PC-9 (cell line): ENCODE results near the gene ARV1. TPM values are rescaled to one million over a fixed set of nuclear protein-coding genes. Genes with fewer than 3 reads are reported as not detected.

Source experiments
- BruUV-seq: library from RNA; stranded (reverse); fragments of 400-500 nt; replicated peaks from 2 replicates; lab custom pipeline; 2021; lab: Mats Ljungman, UMichigan
- CTCF ChIA-PET: fragments of 300-600 bp; sonication (Branson Sonifier 250); formaldehyde crosslinking; loops from one replicate; lab custom pipeline; 2022; ENCODE audit warnings: antibody characterized with exemption; lab: Charles Lee
- POLR2A ChIA-PET: fragments of 300-600 bp; sonication (Branson Sonifier 250); formaldehyde crosslinking; loops from one replicate; lab custom pipeline; 2022; ENCODE audit warnings: antibody characterized with exemption; ENCODE audit not compliant: unreplicated experiment; lab: Charles Lee
- DNase-seq, 2 experiments: peaks; one replicate each; pipeline versions ENCODE4 v3.0.0 to v3.0.0-alpha.2; 2015 to 2022; ENCODE audit warnings: mixed read lengths in 1 of 2
- H2AFZ ChIP-seq: fragments of 200-600 bp; sonication (generic); 2 replicates; pipeline ENCODE4 v1.8.1; 2017; ENCODE audit warnings: antibody characterized with exemption
- H3F3A ChIP-seq: fragments of 200-600 bp; sonication (generic); 2 replicates; pipeline ENCODE4 v1.8.1; 2017; ENCODE audit warnings: antibody characterized with exemption, mild to moderate bottlenecking, low read depth; ENCODE audit not compliant: insufficient read depth
- H3K27ac ChIP-seq: fragments of 200-600 bp; sonication (generic); 2 replicates; pipeline ENCODE4 v1.6.1; 2016; ENCODE audit warnings: mixed run types
- H3K27me3 ChIP-seq: fragments of 200-600 bp; sonication (generic); 2 replicates; pipeline ENCODE4 v1.6.1; 2016; ENCODE audit warnings: low read depth, mixed run types; ENCODE audit not compliant: insufficient read depth
- H3K36me3 ChIP-seq: fragments of 200-600 bp; sonication (generic); 2 replicates; pipeline ENCODE4 v1.6.1; 2016; ENCODE audit warnings: low read depth, mixed run types
- H3K4me1 ChIP-seq: fragments of 200-600 bp; sonication (generic); replicated peaks from 2 replicates; pipeline ENCODE4 v1.6.1; 2016; ENCODE audit warnings: mixed run types; ENCODE audit not compliant: insufficient read depth
- H3K4me2 ChIP-seq: fragments of 200-600 bp; sonication (generic); 2 replicates; pipeline ENCODE4 v1.6.1; 2017; ENCODE audit warnings: mixed run types
- H3K4me3 ChIP-seq: fragments of 200-600 bp; sonication (generic); 2 replicates; pipeline ENCODE4 v1.6.1; 2016; ENCODE audit warnings: mixed run types
- H3K79me2 ChIP-seq: fragments of 200-600 bp; sonication (generic); 2 replicates; pipeline ENCODE4 v1.6.1; 2017; ENCODE audit warnings: low read depth, mixed run types
- H3K9me2 ChIP-seq: fragments of 200-600 bp; sonication (generic); 2 replicates; pipeline ENCODE4 v1.8.1; 2017; ENCODE audit warnings: mild to moderate bottlenecking; ENCODE audit not compliant: insufficient read depth
- H3K9me3 ChIP-seq: fragments of 200-600 bp; sonication (generic); 2 replicates; pipeline ENCODE4 v1.8.1; 2016; ENCODE audit warnings: low read depth; ENCODE audit not compliant: insufficient read depth
- H4K20me1 ChIP-seq: fragments of 200-600 bp; sonication (generic); 2 replicates; pipeline ENCODE4 v1.8.1; 2017; ENCODE audit not compliant: insufficient read depth
- CTCF ChIP-seq: fragments of 200-600 bp; sonication (generic); conservative IDR thresholded peaks from 2 replicates; pipeline ENCODE4 v1.6.1; 2017; ENCODE audit warnings: mixed run types, antibody characterized with exemption, mild to moderate bottlenecking, moderate library complexity
- EZH2 ChIP-seq: fragments of 200-600 bp; sonication (generic); IDR thresholded peaks from 2 replicates; pipeline ENCODE4 v1.8.0; 2017; ENCODE audit warnings: antibody characterized with exemption, low read depth
- intact Hi-C: fragments of 100-400 bp; cut with micrococcal nuclease; formaldehyde crosslinking; loops from one replicate; pipeline ENCODE4 v1.10.0; 2022; ENCODE audit not compliant: unreplicated experiment
- total RNA-seq: library from RNA; stranded (reverse); gene quantifications from 2 replicates; pipeline ENCODE4 v1.2.3, GENCODE V29; 2021

ARV1 gene
- total RNA-seq, 1 experiment from 2014 or later: 12.0 TPM

DNA sequence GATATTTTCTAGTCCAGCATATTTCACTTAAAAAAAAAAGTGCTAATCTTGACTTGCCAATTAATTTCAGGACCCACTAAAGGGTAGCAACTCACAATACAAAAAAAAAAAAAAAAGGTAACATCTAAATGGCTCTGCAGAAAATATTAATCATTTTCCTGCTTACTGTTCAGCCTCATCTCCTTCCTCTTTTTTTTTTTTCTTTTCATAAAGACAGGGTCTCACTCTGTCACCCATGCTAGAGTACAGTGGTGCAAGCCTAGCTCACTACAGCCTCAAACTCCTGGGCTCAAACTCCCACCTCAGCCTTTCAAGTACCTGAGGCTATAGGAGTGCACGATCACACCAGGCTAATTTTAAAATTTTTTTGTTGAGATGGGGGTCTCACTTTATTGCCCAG is 30.6 kb upstream of the ARV1 start:
- ChIA-PET POLR2A (no interaction called here), CTCF (no interaction called here)
- Histone ChIP-seq H3K27ac (no peak overlapping the region), H3K9me2 (no peaks in the 10 kb centered on the region), H3K36me3 (peaks cover 17% of the 10 kb centered on the region; the same call in 1 of the 2 replicates), H3F3A (no peaks in the 10 kb centered on the region), H3K27me3 (no peaks in the 10 kb centered on the region), H3K79me2 (no peaks in the 10 kb centered on the region), H3K4me1 (no peaks in the 10 kb centered on the region), H3K4me2 (no peak overlapping the region), H4K20me1 (no peaks in the 10 kb centered on the region), H2AFZ (no peak overlapping the region), H3K9me3 (no peaks in the 10 kb centered on the region; the same call in 1 of the 2 replicates), H3K4me3 (no peak overlapping the region)
- BruUV-seq: no TSS peak
- no peak for DNase-seq
- intact Hi-C loops: no loop called here
- no peak for TF ChIP-seq EZH2
- no peak for TF ChIP-seq CTCF

GRCh38 chr1:230948903-230949302 is 30.0 kb upstream of the ARV1 start:
- ChIA-PET CTCF (no interaction called here), POLR2A (no interaction called here)
- intact Hi-C loops: no loop called here
- H2AFZ ChIP-seq: no peak overlapping the region
- H3K9me2 ChIP-seq: no peaks in the 10 kb centered on the region
- no peaks in the 10 kb centered on the region for H3K27me3 ChIP-seq
- H3K4me1 ChIP-seq: no peaks in the 10 kb centered on the region
- H3F3A ChIP-seq: no peaks in the 10 kb centered on the region
- TF ChIP-seq EZH2 (no peak), CTCF (no peak)
- H3K4me3 ChIP-seq: no peak overlapping the region
- H3K36me3 ChIP-seq: peaks cover 12% of the 10 kb centered on the region; the same call in 1 of the 2 replicates
- H4K20me1 ChIP-seq: no peaks in the 10 kb centered on the region
- no peaks in the 10 kb centered on the region for H3K79me2 ChIP-seq
- no peaks in the 10 kb centered on the region for H3K9me3 ChIP-seq
- DNase-seq: no peak
- no TSS peak for BruUV-seq
- H3K4me2 ChIP-seq: no peak overlapping the region
- H3K27ac ChIP-seq: no peak overlapping the region

DNA sequence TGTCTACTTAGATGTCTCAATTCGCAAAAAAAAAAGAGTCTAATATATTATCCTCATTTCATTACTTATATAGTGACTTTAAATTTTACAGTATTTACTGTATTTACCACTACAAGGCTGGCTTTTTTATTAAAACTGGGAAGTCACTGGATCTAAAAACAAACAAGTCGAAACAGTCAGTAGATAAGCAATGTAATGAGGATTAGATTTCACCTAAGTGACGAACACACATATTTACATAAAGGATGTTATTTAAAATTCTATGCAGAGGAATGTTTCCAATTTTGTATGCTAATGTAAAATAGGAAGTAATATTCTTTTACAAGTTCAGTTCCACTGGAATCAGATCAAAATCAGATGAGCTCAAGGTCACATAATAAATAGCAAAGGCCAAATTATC is 28.5 kb upstream of the ARV1 start:
- ChIA-PET CTCF (no interaction called here), POLR2A (no interaction called here)
- Histone ChIP-seq H3K27me3 (no peaks in the 10 kb centered on the region), H2AFZ (no peak overlapping the region), H4K20me1 (no peaks in the 10 kb centered on the region), H3K79me2 (no peaks in the 10 kb centered on the region), H3K4me1 (no peaks in the 10 kb centered on the region), H3K4me2 (no peak overlapping the region), H3K4me3 (no peak overlapping the region), H3K27ac (no peak overlapping the region), H3K9me3 (no peaks in the 10 kb centered on the region), H3K36me3 (peaks cover 22% of the 10 kb centered on the region; the same call in 1 of the 2 replicates), H3K9me2 (no peaks in the 10 kb centered on the region), H3F3A (no peaks in the 10 kb centered on the region)
- BruUV-seq: no TSS peak
- intact Hi-C loops: no loop called here
- no peak for DNase-seq
- TF ChIP-seq EZH2 (no peak), CTCF (no peak)
